Muscle layer of colon (tissue), 2 donors: Measurements from ENCODE around the gene CCDC102A.
A peak's percentile ranks its signal among the peaks of the same experiment; 100 is the strongest.
"Not testable (repeated sequence)": the region's sequence is repeated elsewhere in the genome, so short reads cannot be mapped to it uniquely, and the experiment has no call there.

Experiments used
- H3K27ac ChIP-seq: one replicate; pipeline ENCODE4 v1.7.0; 2013; ENCODE audit warnings: low read depth, mild to moderate bottlenecking, low read length, moderate library complexity
- H3K27me3 ChIP-seq, 2 donors: one replicate each; pipeline ENCODE4 v1.7.0; 2013; ENCODE audit warnings: low read length in 2 of 2, mild to moderate bottlenecking in 2 of 2; ENCODE audit not compliant: insufficient read depth in 2 of 2, control insufficient read depth in 1 of 2
- H3K36me3 ChIP-seq: one replicate; pipeline ENCODE4 v1.7.0; 2013; ENCODE audit warnings: mild to moderate bottlenecking, low read length; ENCODE audit not compliant: insufficient read depth
- H3K4me1 ChIP-seq: one replicate; pipeline ENCODE4 v1.7.0; 2013; ENCODE audit warnings: mild to moderate bottlenecking, low read length; ENCODE audit not compliant: insufficient read depth
- H3K4me3 ChIP-seq, 2 donors: one replicate each; pipeline ENCODE4 v1.7.0; 2013; ENCODE audit warnings: low read length in 2 of 2, low read depth in 1 of 2, mild to moderate bottlenecking in 1 of 2, moderate library complexity in 1 of 2
- H3K9ac ChIP-seq: one replicate; pipeline ENCODE4 v1.7.0; 2013; ENCODE audit warnings: low read length
- H3K9me3 ChIP-seq: one replicate; pipeline ENCODE4 v1.7.0; 2013; ENCODE audit warnings: mild to moderate bottlenecking, low read length
- donor health status: abdominal sarcoma.
- donor health status: Adenocarcinoma of cecum.

The CCDC102A gene

GRCh38 chr16:57502048-57502775 is 34.2 kb downstream of the CCDC102A start:
- H3K27me3 ChIP-seq: peaks cover 0 to 2% of the 10 kb centered on the region in 2 donors
- H3K9me3 ChIP-seq: no peaks in the 10 kb centered on the region
- H3K36me3 ChIP-seq: no peaks in the 10 kb centered on the region
- no peak overlapping the region for H3K9ac ChIP-seq
- H3K27ac ChIP-seq: no peak overlapping the region
- H3K4me3 ChIP-seq: no peak overlapping the region
- no peaks in the 10 kb centered on the region for H3K4me1 ChIP-seq

GRCh38 chr16:57501492-57501891 is 34.9 kb downstream of the CCDC102A start:
- no peak overlapping the region for H3K9ac ChIP-seq
- no peaks in the 10 kb centered on the region for H3K36me3 ChIP-seq
- H3K27ac ChIP-seq: no peak overlapping the region
- no peak overlapping the region for H3K4me3 ChIP-seq
- H3K27me3 ChIP-seq: no peaks in the 10 kb centered on the region
- H3K9me3 ChIP-seq: no peaks in the 10 kb centered on the region
- no peaks in the 10 kb centered on the region for H3K4me1 ChIP-seq

- Histone ChIP-seq H3K36me3 (no peaks in the 10 kb centered on the region), H3K27me3 (no peaks in the 10 kb centered on the region), H3K4me1 (no peaks in the 10 kb centered on the region), H3K9ac (no peak overlapping the region), H3K27ac (no peak overlapping the region), H3K4me3 (no peak overlapping the region), H3K9me3 (no peaks in the 10 kb centered on the region)
Observed at GRCh38 chr16:57500578-57501111, 35.7 kb downstream of the CCDC102A start.

GRCh38 chr16:57499941-57500340 is 36.4 kb downstream of the CCDC102A start:
- not testable (repeated sequence) for H3K4me1 ChIP-seq, H3K9me3 ChIP-seq, H3K36me3 ChIP-seq, H3K4me3 ChIP-seq, H3K9ac ChIP-seq, H3K27me3 ChIP-seq, H3K27ac ChIP-seq

- Histone ChIP-seq H3K27me3 (no peaks in the 10 kb centered on the region), H3K4me3 (no peak overlapping the region), H3K27ac (no peak overlapping the region)
Observed at GRCh38 chr16:57498031-57498430, 38.3 kb downstream of the CCDC102A start.

GRCh38 chr16:57497121-57497520 is 39.2 kb downstream of the CCDC102A start:
- no peaks in the 10 kb centered on the region for H3K27me3 ChIP-seq
- no peak overlapping the region for H3K9ac ChIP-seq
- no peak overlapping the region for H3K27ac ChIP-seq
- no peak overlapping the region for H3K4me3 ChIP-seq
- H3K9me3 ChIP-seq: no peaks in the 10 kb centered on the region
- H3K36me3 ChIP-seq: no peaks in the 10 kb centered on the region
- H3K4me1 ChIP-seq: no peaks in the 10 kb centered on the region

More at GRCh38 chr16:57498031-57498430, 38.3 kb downstream of the CCDC102A start:
- no peaks in the 10 kb centered on the region for H3K36me3 ChIP-seq
- H3K9ac ChIP-seq: no peak overlapping the region
- H3K4me1 ChIP-seq: no peaks in the 10 kb centered on the region
- H3K9me3 ChIP-seq: no peaks in the 10 kb centered on the region

GRCh38 chr16:57493767-57494166 is 42.6 kb downstream of the CCDC102A start:
- Histone ChIP-seq H3K27me3 (no peaks in the 10 kb centered on the region), H3K9ac (no peak overlapping the region), H3K4me1 (no peaks in the 10 kb centered on the region)

GRCh38 chr16:57489229-57489628 is 47.1 kb downstream of the CCDC102A start:
- H3K27me3 ChIP-seq: no peaks in the 10 kb centered on the region
- no peaks in the 10 kb centered on the region for H3K9me3 ChIP-seq
- no peak overlapping the region for H3K27ac ChIP-seq
- H3K4me3 ChIP-seq: no peak overlapping the region
- H3K4me1 ChIP-seq: peaks cover 16% of the 10 kb centered on the region
- H3K9ac ChIP-seq: no peak overlapping the region
- no peaks in the 10 kb centered on the region for H3K36me3 ChIP-seq

More at GRCh38 chr16:57493767-57494166, 42.6 kb downstream of the CCDC102A start:
- no peak overlapping the region for H3K4me3 ChIP-seq
- no peaks in the 10 kb centered on the region for H3K9me3 ChIP-seq
- no peak overlapping the region for H3K27ac ChIP-seq
- no peaks in the 10 kb centered on the region for H3K36me3 ChIP-seq

- no peaks in the 10 kb centered on the region for H3K27me3 ChIP-seq
- H3K9me3 ChIP-seq: no peaks in the 10 kb centered on the region
- H3K27ac ChIP-seq: no peak overlapping the region
- H3K4me3 ChIP-seq: peak overlapping the region; percentile 63 to 89
- H3K36me3 ChIP-seq: no peaks in the 10 kb centered on the region
- no peak overlapping the region for H3K9ac ChIP-seq
- H3K4me1 ChIP-seq: peaks cover 16% of the 10 kb centered on the region
Observed at GRCh38 chr16:57486858-57487834, 49.2 kb downstream of the CCDC102A start.

GRCh38 chr16:57485916-57486857 is 50.2 kb downstream of the CCDC102A start, which contains the start of gene DOK4:
Gene DOK4 (minus strand): TSS chr16:57486493. CDS start chr16:57479507, 6,986 bp downstream.
- Histone ChIP-seq H3K36me3 (no peaks in the 10 kb centered on the region), H3K4me3 (peak within 1 kb of the TSS; percentile 64 to 89), H3K27ac (peak within 1 kb of the TSS; percentile 44), H3K4me1 (peaks cover 16% of the 10 kb centered on the region), H3K9ac (peak within 1 kb of the TSS; percentile 50), H3K27me3 (no peaks in the 10 kb centered on the region), H3K9me3 (no peaks in the 10 kb centered on the region)
